Activated CD4-positive, alpha-beta T cell treated with anti-CD3 and anti-CD28 coated beads, Interleukin-2, Interleukin-4, amounts not matched to agents 100 ng/mL and 50 ng/mL, durations not matched to agents 16 hours and 8 hours (primary cell): ENCODE measurements around the gene SLC7A9.
A peak's percentile ranks its signal among the peaks of the same experiment; 100 is the strongest.
"Not testable (repeated sequence)": the region's sequence is repeated elsewhere in the genome, so short reads cannot be mapped to it uniquely, and the experiment has no call there.

ENCODE experiments used
- DNase-seq: peaks from one replicate; pipeline ENCODE4 v3.0.0-alpha.2; 2020; ENCODE audit warnings: low spot score

Gene SLC7A9

DNA sequence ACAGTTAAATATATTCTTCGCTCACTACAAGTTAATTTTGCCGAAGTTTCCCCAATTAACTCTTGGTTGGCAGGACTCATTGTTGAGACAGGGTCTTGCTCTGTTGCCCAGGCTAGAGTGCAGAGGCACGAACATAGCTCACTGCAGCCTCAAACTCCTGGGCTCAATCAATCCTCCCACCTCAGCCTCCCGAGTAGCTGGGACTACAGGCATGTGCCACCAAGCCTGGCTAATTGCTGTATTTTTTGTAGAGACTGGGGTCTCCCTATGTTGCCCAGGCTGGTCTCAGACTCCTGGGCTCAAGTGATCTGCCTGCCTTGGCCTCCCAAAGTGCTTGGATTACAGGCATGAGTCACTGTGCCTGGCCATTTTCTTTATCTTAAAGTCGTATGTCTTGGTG is 15.7 kb upstream of the SLC7A9 start:
- DNase-seq, result not testable (repeated sequence)

DNA sequence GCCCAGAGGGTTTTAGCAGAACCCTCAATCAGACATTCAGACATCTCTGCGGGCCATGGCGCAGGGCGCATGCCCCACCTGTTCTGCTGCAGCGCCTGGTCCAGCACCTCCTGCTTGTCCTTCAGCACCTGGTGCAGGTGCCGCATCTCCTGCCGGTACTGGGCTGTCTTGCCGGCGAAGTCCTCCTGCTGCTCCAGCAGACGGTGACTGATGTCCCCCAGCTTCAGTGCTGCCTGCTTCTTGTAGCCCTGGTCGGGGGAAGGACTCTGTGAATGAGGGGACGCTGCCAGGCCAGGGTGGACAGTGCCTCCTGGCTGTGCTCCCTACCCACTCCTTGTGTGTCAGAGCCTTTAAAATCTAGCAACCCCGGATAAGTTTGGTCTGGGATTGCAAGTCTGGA is 12.2 kb upstream of the SLC7A9 start:
- DNase-seq, result no peak

DNA sequence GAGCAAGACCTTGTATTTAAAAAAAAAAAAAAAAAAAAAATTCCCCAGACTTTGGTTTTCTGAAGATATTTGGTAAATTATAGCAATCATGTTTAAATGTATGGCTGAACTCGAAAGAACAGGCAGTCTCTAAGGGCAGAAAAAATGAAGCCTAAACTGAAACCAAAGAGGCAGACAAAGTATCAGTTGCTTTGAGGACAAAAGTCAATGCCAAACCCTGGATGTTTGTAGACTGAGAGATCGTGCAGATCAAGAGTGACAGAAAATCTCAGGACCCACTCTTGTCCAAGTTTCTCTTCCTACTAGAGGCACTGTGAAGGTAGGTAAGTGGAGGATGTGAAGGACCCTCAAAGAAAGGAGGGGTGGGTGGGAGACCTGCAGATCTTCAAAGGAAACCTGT is 11.1 kb upstream of the SLC7A9 start:
- no peak for DNase-seq

DNA sequence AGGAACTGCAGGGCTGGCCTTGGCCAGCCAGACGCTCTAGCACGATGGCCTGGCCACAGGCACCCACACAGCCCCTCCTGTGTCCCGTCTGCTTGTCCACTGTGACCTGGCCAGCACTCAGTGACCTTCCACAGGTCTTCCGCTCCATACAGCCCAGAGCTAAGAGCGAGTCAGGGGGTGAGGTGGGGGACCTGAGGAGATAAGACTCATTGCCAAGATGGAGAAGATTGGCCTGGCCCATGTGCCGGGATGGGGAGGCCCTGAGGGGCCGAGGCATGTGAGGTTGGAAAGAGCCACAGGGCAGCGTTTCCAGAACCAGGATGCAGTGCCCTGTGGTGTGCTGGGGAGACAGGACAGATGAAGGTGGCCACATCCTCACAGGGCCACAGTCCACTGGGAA is 10.2 kb upstream of the SLC7A9 start:
- no peak for DNase-seq

DNA sequence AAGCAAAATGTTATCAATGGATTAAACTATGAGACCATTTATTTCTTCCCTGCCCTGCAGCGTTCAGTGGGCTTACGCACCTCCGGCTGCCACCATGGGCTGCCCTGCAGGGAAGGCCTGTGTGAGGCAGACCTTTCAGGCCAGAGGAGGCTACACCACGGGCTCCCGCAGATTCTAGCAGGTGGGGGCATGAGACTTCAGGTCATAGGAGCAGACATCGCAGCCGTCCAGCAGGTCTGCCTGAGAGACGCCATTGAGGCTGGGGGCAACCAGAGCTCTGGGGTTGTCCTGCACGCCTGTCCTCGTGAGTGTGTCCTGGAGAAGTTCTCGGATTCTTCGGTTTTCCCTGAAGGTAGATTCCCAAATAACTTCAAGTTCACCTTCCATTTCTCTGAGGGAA is 9.4 kb upstream of the SLC7A9 start:
- no peak for DNase-seq

DNA sequence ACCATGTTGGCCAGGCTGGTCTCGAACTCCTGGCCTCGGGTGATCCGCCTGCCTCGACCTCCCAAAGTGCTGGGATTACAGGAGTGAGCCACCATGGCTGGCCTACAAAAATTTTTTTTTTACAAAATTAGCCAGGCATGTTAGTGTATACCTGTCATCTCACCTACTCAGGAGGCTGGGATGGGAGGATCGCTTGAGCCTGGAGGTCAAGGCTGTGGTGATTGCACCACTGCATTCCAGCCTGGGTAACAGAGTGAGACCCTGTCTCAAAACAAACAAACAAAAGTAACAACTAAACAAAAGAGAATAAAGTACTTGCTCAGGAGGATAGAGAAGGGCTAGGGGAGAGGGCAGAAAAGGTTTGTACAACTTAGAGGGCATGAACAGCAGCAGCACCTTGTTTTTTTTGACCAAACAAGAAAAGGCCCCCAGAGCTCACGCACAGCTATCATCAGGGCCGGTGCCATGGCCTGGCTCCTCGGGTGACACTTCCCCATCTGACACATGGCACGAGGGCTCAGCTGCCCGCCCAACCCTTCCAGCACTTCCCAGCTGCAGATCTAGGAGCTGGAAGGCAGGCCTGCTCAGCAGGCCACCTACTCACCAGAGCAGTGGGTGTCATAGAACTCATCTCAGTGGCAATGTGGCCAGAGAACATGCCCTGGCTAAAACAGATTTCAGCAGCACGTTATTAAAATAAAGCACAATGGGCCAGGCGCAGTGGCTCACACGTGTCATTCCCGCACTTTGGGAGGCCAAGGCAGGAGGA is 8.6 kb upstream of the SLC7A9 start:
- no peak for DNase-seq

DNA sequence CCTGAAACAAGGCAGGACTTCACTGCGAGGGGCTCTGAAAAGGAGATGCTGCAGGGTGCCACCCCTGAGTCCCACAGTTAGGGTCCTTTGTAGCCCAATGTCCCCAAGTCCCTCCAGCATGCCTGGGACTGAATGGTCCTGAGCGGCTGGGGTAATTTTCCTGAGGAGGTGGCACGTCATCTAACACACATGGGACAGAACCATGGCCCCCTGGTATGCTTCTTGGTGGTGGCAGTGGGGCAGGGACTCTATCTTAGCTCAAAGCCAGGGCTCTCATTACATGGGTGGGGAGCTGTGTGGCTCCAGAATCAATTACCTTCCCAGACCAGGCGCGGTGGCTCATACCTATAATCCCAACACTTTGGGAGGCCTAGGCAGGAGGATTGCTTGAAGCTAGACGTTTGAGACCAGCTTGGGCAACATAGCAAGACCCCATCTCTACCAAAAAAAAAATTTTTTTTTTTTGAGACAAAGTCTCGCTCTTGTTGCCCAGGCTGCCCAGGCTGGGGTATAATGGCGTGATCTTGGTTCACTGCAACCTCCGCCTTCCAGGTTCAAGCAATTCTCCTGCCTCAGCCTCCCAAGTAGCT is 7.9 kb upstream of the SLC7A9 start:
- DNase-seq, result no peak

DNA sequence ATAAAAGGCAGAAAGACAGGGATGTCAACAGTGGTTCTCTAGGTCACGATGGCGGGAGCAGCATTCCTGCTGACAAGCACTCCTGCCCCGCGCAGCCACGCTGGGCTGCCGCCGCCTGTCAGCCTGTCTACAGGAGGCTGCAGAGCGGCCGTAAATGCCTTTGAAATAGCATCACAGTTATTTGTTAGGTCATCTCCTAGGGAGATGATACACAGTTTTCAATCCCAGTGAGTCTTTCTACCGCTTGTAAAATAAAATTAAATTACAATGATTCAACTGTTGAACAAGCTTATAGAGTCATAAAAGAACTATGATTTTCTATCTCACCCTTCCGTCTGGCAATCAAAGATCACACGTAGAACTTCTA is 7.3 kb upstream of the SLC7A9 start:
- no peak for DNase-seq

DNA sequence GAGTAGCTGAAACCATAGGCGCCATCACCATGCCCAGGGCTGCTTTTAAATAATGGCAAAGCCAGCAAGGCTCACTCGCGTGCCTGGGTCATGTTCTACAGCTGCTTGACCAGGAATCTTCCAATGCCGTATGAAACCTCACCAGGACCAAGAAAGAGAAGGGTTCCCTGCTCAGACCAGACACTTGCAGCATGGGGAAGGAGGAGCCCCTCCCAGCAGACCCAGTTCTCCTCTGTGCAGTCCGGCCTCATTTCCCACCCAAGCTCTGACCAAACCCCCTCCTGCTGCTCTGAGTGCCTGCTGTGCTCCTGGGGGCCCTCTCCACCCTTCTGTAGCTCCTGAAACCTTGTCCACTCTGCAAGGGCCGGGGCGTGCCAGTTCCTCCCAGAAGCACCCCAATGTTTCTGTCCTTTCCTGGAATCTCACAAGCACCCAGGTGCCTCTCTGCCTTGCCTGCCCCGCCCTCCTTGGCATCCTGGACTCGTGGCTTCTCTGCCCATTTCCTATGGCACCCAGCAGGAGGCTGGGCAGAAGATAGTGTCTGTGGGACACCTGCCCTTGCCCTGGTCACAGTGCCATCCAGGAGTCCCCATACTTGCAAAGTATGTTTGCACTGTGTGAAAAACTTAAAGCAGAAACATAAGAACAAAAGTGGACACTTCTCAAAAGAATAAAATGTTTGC is 6.8 kb upstream of the SLC7A9 start:
- DNase-seq, result no peak

DNA sequence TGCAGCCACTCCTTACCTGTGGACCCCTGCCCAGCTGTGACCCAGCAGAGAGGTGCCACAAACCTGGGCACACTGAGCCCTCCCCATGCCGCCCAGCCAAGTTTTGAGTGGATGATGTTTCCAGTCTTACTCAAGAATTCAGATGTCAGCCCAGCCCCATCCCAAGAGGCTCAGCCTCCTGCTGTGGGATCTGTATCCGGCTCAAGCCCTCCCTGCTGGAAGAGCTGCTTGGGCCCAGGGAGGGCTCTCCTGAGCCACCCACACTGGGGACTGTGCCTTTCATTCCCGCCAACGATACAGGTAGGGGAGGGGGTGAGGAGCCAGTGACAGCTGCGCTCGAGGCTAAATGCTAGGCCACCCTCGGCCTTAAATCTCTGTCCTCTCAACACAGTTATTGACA is 5.9 kb upstream of the SLC7A9 start:
- DNase-seq, result no peak

DNA sequence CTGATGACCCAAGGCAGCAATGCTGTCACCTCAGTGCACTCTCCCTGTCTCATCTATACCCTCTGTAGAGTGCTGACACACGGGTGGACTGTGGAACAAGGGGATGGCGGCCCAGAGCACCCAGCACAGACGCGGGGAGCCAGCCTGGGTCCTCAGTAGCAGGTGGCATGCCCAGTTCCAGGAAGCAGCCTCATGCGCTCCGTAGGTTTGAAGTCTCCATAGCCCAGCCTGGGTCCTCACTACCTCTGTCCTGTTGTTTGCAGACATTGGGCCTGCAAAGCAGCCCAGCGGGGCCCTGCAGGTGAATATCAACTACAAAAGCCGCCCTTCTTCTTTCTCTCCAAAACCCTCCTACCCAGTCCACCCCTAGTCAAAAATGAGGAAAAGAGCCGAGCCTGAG is 5.0 kb upstream of the SLC7A9 start:
- no peak for DNase-seq

DNA sequence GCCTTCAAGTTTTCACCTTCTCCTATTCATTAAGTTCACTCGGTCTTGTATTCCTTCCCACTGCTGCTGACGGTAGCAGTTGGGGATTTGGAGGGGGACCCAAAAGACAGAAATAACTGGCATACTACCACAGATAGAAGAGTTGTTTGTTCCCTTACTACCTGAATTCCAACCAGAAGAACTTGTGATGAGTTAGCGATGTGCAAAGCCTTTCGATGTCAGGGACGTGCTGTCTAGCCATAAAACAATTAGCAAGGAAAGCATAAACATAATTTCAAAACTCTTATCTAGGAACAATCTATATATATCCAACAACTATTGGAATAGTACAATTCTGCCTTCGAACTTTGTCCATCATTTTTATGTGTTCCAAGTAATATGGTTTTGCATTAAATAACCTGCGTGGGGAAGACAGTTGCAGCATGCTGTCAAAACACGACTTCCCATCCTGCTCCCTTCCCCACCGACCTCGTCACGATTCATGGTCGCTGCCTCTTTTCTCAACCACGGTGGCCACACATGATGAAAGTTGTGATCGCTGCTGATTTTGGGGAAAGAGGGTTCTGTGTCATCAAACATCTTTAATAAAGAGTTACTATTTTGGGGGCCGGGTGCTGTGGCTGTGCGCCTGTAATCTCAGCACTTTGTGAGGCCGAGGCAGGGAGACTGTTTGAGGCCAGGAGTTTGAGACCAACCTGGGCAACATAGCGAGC is 3.8 kb upstream of the SLC7A9 start:
- peak; percentile 3 for DNase-seq

DNA sequence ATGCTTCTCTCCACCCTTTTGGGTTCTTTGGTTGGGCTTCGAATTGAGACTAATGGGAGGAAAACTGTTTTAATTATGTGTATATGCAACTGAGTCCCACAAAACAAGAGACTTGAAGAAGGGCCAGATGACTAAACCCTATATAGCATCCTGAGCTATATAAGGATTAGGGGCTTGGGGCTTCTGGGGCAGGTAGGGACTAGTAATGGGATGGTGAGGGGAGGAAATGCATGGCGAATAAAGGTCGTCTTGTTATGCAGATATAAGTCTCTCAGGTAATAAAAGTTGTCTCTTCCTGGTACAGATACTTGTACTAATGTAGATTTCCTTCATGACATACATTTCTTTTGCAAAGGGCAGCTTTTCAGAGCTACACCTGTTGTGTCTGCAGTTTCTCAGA is 2.8 kb upstream of the SLC7A9 start:
- DNase-seq, result no peak

DNA sequence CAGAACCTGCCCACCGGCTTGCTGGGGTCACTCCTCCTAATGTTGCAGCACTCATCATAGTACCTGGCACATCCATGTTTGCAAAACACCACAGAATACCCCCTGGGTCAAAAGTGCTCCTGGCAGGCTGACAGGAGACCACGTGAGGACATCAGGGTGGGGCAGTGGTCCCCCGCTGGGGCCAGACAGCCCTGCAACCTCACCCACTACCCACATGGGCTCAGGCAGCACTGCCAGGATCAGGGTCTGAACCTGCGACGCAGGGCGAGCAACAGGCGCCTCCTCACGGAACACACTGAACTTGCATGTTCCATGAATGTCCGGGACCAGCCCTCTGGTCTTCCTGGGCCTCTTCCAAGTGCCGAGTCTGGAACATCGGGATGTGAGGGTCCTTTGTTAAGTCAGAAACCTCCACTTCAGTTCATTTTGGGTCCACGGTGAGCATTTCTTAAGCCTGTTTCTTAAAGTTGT is 1.4 kb upstream of the SLC7A9 start:
- DNase-seq, result no peak

DNA sequence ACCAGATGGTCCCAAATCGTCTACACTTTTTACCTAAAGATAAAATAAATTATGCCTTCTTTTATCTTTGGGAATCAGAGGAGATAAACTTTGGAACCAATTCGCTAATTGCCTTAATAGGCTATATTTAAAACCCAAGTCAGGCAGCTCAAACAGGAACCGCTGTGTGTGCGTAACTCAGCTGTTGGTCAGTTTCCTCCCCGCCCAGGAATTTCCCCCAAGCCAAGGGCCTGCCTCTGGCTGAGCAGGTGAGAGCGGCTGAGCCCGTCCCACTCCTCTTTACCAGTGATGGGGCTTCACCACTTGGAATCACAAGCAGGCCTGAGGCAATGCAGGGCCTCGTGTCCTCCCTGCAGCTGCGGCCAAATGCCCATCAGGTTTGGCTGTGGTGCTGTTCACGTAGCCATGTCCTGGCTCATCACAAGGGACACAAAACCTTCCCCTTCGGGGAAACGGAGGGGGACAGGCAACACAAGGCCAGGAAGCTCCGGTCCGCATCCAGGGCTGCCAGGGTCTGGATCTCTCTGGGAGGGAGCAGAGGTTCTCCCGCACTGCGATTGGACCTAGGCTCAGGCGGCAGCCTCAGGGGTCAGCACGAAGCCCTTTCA is 503 bp upstream of the SLC7A9 start:
- no peak for DNase-seq

DNA sequence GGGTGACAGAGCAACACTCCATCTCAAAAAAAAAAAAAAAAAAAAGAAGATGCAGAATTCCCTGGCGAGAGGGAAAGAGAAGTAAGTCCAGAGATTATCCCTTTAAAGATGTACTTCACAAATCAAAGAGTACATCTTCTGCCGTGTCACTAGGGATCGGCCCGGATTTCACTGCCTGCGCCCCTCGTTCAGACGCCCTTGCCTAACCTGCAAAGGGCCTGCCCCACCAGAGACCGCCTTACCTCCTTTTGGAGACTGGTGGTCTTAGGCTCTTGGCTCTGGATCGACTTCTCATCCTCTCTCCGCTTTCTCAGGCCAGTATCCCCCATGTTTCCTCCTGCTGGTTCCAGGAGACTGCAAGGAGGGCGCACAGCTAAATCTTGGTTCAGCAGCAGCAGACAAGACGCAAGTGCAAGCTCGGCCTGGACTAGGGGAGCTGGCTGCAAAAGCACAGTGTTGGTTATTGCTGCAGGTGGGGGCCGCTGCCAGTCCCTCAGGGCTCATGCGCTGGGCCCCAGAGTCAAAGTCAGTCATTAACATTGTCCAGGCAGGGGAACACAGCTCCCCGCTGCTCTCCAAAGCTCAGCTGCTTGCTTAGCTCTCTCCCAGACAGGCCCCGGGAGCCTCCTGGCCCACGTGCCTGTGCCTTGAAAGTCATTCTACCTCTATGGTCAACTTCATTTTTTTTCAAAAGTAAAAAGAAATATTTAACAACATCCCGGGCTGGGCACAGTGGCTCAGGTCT is 1.2 kb downstream of the SLC7A9 start:
- no peak for DNase-seq

DNA sequence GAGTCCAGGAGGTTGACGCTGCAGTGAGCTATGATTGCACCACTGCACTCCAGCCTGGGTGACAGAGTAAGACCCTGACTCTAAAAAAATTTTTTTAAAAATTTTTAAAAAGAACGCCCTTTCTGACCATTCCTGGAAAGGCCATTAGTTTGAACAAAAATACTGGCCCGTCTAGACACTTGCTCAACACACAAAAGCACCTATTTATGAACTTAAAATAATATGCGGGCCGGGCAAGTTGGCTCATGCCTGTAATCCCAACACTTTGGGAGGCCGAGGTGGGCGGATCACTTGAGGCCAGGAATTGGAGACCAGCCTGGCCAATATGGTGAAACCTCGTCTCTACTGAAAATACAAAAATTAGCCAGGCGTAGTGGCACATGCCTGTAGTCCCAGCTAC is 2.1 kb downstream of the SLC7A9 start:
- not testable (repeated sequence) for DNase-seq

DNA sequence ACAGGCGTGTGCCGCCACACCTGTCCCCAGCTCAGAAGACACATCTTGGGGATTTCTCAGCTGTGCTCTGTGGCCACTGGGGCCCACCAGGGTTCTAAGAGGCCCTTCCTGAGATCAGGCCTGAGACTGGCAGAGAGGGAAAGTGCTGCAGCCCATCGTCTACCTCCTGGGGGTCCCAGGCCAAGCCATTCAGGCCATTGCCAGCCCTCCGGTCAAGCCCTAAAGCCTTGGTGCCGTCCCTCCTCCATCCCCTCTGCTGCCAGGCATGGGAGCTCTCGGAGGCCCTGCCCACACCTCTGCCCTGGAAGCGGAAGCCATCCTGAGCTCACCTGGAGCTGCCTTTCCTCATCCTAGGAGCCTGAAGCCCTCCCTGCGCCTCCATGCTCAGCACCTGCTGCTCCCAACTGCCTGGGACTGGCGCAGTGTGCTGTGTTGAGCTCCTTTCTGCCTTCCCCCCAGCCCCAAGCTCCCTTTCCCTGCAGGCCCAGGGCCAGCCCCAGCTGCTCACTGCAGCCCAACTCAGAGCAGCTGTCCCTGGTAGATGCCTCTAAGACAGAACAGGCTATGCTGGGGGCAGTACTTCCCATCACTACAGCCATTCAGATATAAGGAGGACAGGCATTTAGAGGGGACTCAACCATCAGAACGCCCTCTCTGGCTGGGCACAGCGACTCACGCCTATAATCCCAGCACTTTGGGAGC is 2.9 kb downstream of the SLC7A9 start:
- no peak for DNase-seq

DNA sequence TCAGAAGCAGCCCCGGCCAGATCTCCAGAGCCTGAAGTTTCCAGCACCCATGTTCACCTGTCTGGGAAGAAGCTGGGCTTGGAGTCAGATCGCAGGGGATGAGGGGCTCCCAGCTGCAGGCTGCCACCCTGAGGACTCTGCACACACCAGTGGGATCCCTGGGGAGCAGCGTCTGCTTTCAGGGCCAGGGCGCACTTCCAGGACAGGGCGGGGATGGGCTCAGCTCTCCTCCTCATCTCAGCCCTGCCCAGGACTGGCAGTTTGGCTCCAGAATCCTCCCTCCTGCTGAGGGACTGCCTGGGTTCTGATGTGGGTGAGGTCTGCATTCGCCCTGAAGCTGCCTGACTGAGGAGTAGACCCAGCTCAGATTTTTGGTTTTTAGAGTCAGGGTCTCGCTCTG is 3.5 kb downstream of the SLC7A9 start:
- DNase-seq, result no peak

DNA sequence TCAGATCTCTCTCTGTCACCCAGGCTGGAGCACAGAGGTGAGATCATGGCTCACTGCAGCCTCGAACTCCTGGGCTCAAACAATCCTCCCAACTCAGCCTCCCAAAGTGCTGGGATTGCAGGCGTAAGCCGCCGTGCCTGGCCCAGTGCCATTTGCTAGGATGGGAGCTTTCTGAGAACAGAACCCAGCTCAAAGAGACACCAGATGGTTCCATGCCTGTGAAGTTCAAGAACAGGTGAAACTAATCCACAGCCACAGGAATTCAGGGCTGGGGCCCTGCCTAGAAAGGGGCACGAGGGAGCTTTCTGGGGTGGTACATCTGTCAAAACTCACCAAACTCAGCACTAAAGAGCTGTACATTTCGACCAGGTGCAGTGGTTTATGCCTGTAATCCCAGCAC is 4.2 kb downstream of the SLC7A9 start:
- no peak for DNase-seq
